HG02973 (cell line): ENCODE results near the gene FRMD8.
A peak's percentile ranks its signal among the peaks of the same experiment; 100 is the strongest.

Experiments
- ATAC-seq: cut with Tn5 transposase; IDR thresholded peaks from one replicate; pipeline ENCODE4 v1.9.1; 2021; ENCODE audit warnings: moderate library complexity; ENCODE audit not compliant: unreplicated experiment

The FRMD8 gene

GRCh38 chr11:65422633-65423515 lies 36.4 kb downstream of the FRMD8 start, which contains the start of gene NEAT1:
TSS of gene NEAT1 (plus strand) at chr11:65422798.
- peak; percentile 13 for ATAC-seq

- ATAC-seq, result no peak
These were observed 37.2 kb downstream of the FRMD8 start for GRCh38 chr11:65423516-65424204.

- no peak for ATAC-seq
These were observed 38.0 kb downstream of the FRMD8 start for GRCh38 chr11:65424205-65425104.

- no peak for ATAC-seq
These were observed 38.9 kb downstream of the FRMD8 start for GRCh38 chr11:65425105-65425970.

DNA sequence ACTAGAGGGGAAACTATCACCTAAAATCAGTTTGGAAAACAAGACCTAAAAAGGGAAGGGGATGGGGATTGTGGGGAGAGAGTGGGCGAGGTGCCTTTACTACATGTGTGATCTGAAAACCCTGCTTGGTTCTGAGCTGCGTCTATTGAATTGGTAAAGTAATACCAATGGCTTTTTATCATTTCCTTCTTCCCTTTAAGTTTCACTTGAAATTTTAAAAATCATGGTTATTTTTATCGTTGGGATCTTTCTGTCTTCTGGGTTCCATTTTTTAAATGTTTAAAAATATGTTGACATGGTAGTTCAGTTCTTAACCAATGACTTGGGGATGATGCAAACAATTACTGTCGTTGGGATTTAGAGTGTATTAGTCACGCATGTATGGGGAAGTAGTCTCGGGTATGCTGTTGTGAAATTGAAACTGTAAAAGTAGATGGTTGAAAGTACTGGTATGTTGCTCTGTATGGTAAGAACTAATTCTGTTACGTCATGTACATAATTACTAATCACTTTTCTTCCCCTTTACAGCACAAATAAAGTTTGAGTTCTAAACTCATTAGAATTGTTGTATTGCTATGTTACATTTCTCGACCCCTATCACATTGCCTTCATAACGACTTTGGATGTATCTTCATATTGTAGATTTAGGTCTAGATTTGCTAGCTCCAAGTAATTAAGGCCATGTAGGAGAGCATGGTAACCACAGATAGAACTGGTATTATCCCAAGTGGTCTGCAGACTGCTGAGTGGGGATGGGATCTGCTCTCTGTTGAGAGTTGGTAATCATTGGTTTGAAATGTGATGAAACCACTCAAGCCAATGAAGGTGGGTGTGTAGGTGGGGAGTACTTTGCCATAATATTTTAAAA lies 39.8 kb downstream of the FRMD8 start:
- no peak for ATAC-seq

- ATAC-seq, result no peak
These were observed 40.6 kb downstream of the FRMD8 start for GRCh38 chr11:65426839-65427690.

DNA sequence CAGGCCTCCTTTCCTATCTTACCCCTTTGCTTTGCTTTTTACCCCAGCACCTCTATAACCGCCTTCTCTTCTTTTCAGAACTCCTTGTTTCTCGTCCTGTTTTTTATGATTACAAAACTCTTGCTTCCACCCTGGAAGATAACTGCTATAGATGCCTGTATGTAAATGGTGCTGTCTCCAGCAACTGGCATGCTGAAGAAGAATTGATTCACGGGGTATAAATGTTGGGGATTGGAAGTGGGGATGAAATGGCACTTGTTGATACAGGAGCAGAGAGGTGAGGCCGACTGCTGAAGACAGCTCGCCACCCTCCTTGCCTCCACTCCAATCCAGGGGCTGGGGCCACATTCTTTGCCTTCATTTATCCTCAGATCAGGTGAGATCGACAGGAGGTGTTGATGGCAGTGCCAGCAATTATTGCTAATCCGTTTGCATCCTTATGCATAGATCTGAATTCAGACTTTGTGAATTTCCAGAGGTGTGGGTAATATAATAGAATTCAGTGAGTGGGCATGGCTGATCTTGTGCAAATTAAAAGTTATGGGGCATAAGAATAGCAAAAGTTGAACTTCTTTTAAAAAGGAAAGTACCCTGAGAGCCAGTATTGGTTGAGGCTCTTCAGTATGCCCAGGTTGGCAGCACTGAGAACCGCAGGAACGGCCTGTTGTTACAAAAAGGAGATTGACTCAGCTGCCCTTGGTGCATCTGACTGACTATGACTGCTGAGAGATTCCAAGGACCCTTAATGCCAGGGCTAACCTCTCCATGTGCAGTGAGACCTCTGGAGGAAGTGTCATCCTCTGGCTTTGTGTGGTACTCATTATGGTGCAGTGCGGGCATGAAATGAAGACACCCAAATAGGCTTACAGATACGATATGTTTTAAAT lies 41.5 kb downstream of the FRMD8 start:
- ATAC-seq, result no peak

- ATAC-seq, result no peak
These were observed 42.2 kb downstream of the FRMD8 start for GRCh38 chr11:65428578-65429067.

DNA sequence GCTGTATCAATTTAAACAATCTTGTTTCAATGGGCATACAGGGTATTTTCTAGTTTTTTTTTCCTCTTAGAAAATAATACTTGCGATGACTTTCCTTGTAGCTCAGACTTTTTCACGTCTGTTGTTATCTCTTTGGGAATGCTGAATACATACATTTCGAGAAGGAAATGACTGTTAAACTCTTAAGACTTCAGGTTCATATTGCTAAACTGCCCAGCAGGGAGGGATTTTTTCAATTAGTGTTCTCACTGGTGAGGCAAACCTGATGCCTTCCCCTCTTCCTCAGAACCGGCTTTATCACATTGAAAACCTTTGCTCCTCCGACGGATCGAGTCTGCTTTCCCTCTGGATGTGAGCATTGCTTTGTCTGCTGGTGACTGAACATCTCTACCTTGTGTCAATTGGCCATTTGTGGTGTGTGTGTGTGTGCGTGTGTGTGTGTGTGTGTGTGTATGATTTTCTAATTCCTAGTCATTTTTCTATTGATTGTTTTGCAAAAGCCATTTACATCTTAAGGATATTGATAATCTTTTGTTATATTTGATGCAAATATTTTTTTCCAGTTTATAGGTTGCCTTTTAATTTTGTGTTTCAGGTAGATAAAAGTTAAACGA lies 42.7 kb downstream of the FRMD8 start:
- no peak for ATAC-seq

- no peak for ATAC-seq
These were observed 43.4 kb downstream of the FRMD8 start for GRCh38 chr11:65429724-65430405.

GRCh38 chr11:65430406-65431217 lies 44.2 kb downstream of the FRMD8 start:
- no peak for ATAC-seq

GRCh38 chr11:65431451-65432099 lies 45.1 kb downstream of the FRMD8 start:
- ATAC-seq, result no peak

DNA sequence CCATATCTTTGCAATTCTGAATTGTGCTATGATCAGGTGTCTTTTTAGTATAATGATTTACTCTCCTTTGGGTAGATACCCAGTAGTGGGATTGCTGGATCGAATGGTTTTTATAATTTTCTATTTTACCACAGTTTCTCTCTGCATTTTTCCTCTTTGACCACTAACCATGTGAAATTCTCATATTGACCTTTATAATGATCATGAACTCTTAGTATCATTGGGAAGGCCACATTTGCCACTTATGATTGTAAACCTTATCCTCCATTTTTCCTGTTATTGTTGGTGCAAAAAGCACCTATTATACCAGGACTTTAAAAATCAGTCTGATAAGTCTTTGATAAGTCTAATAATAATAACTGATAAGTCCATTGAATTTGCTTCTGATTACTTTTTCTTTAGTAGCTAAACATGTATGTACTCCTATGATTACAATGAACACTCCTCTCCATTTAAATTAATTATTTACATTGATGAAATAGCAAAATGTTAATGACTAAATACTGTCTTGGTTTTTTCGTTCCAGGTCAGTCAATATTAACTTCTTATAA lies 45.7 kb downstream of the FRMD8 start:
- ATAC-seq, result no peak
